Liver (tissue), 9 donors: ENCODE results near the gene DCTPP1. TPM values are rescaled to one million over a fixed set of nuclear protein-coding genes. Genes with fewer than 3 reads are reported as not detected.

Experiments used
- DNase-seq: peaks from one replicate; pipeline ENCODE4 v3.0.0-alpha.2; 2017; ENCODE audit warnings: low spot score
- H3K27ac ChIP-seq, 2 donors: one replicate each; pipeline ENCODE4 v1.7.0; 2013; ENCODE audit warnings: inconsistent platforms in 2 of 2, low read length in 2 of 2, control low read depth in 1 of 2, low read depth in 1 of 2, mild to moderate bottlenecking in 1 of 2
- H3K27me3 ChIP-seq, 4 donors: one replicate each; pipeline versions ENCODE4 v1.6.1 to v1.7.0; 2013; ENCODE audit warnings: low read length in 3 of 4, inconsistent platforms in 1 of 4, mild to moderate bottlenecking in 1 of 4, moderate library complexity in 1 of 4; ENCODE audit not compliant: control insufficient read depth in 4 of 4, insufficient read depth in 4 of 4
- H3K36me3 ChIP-seq, 4 donors: one replicate each; pipeline versions ENCODE4 v1.6.1 to v1.7.0; 2013; ENCODE audit warnings: low read length in 3 of 4, mild to moderate bottlenecking in 3 of 4, low read depth in 1 of 4, moderate library complexity in 1 of 4; ENCODE audit not compliant: control insufficient read depth in 4 of 4, insufficient read depth in 3 of 4
- H3K4me1 ChIP-seq, 4 donors: one replicate each; pipeline versions ENCODE4 v1.6.1 to v1.7.0; 2013; ENCODE audit warnings: low read length in 3 of 4, mild to moderate bottlenecking in 3 of 4, moderate library complexity in 1 of 4; ENCODE audit not compliant: control insufficient read depth in 4 of 4, insufficient read depth in 4 of 4
- H3K4me3 ChIP-seq, 3 donors: one replicate each; pipeline versions ENCODE4 v1.6.1 to v1.7.0; 2013; ENCODE audit warnings: low read length in 3 of 3, control low read depth in 1 of 3, low read depth in 1 of 3, mild to moderate bottlenecking in 1 of 3
- H3K9ac ChIP-seq, 2 donors: one replicate each; pipeline ENCODE4 v1.7.0; 2013; ENCODE audit warnings: low read length in 2 of 2, mild to moderate bottlenecking in 2 of 2, moderate library complexity in 2 of 2, control low read depth in 1 of 2, low read depth in 1 of 2
- H3K9me3 ChIP-seq, 4 donors: one replicate each; pipeline versions ENCODE4 v1.6.1 to v1.7.0; 2013; ENCODE audit warnings: low read length in 3 of 4; ENCODE audit not compliant: control insufficient read depth in 4 of 4
- ATF3 ChIP-seq: IDR thresholded peaks from 2 replicates; pipeline ENCODE4 v1.6.1; 2016; ENCODE audit warnings: antibody characterized with exemption
- CTCF ChIP-seq: fragments of 150-350 bp; IDR thresholded peaks from 2 replicates; pipeline ENCODE4 v1.5.1; 2017; ENCODE audit warnings: improper control_type of control experiment, low read depth, low read length; ENCODE audit not compliant: missing input control
- EGR1 ChIP-seq, 2 donors: IDR thresholded peaks; 2 replicates each; pipeline ENCODE4 v1.6.1; 2016 to 2018; ENCODE audit warnings: antibody characterized with exemption in 2 of 2, low read depth in 2 of 2
- FOXA1 ChIP-seq: IDR thresholded peaks from 2 replicates; pipeline ENCODE4 v1.6.1; 2016; ENCODE audit warnings: antibody characterized with exemption
- FOXA2 ChIP-seq: IDR thresholded peaks from 2 replicates; pipeline ENCODE4 v1.6.1; 2016; ENCODE audit warnings: antibody characterized with exemption
- HNF4A ChIP-seq, 2 donors: conservative IDR thresholded peaks; 2 replicates each; pipeline ENCODE4 v1.6.1; 2016; ENCODE audit warnings: antibody characterized with exemption in 2 of 2, mild to moderate bottlenecking in 2 of 2
- HNF4G ChIP-seq: IDR thresholded peaks from 2 replicates; pipeline ENCODE4 v1.6.1; 2016; ENCODE audit warnings: antibody characterized with exemption
- JUND ChIP-seq, 2 donors: IDR thresholded peaks; 2 replicates each; pipeline ENCODE4 v1.6.1; 2016; ENCODE audit warnings: antibody characterized with exemption in 2 of 2
- MAX ChIP-seq: IDR thresholded peaks from 2 replicates; pipeline ENCODE4 v1.6.1; 2016; ENCODE audit warnings: antibody characterized with exemption
- NR2F2 ChIP-seq: IDR thresholded peaks from 2 replicates; pipeline ENCODE4 v1.6.1; 2016; ENCODE audit warnings: antibody characterized with exemption
- RAD21 ChIP-seq, 2 donors: IDR thresholded peaks; 2 replicates each; pipeline ENCODE4 v1.6.1; 2016; ENCODE audit warnings: antibody characterized with exemption in 2 of 2, mild to moderate bottlenecking in 2 of 2
- REST ChIP-seq: IDR thresholded peaks from 2 replicates; pipeline ENCODE4 v1.6.1; 2016; ENCODE audit warnings: antibody characterized with exemption, mild to moderate bottlenecking
- RXRA ChIP-seq, 2 donors: IDR thresholded peaks; 2 replicates each; pipeline ENCODE4 v1.6.1; 2017 to 2018; ENCODE audit warnings: antibody characterized with exemption in 2 of 2, mild to moderate bottlenecking in 1 of 2
- SP1 ChIP-seq: IDR thresholded peaks from 2 replicates; pipeline ENCODE4 v1.6.1; 2018; ENCODE audit warnings: antibody characterized with exemption, mild to moderate bottlenecking
- YY1 ChIP-seq: IDR thresholded peaks from 2 replicates; pipeline ENCODE4 v1.6.1; 2016; ENCODE audit warnings: antibody characterized with exemption, mild to moderate bottlenecking
- ZBTB33 ChIP-seq: IDR thresholded peaks from 2 replicates; pipeline ENCODE4 v1.6.1; 2016; ENCODE audit warnings: antibody characterized with exemption
- WGBS: extraction: QIAGEN DNeasy Blood & Tissue Kit; methylation state at CpG from one replicate; pipeline ENCODE4 v1.1.7; 2013; 5-methylcytosine and 5-hydroxymethylcytosine counted together
- polyA plus RNA-seq, 2 donors: library from polyadenylated mRNA; stranded (reverse) in 1 of 2; unstranded in 1 of 2; fragments of 200-250 nt in 1 of 2; fragments of >200 nt in 1 of 2; fragmentation: Nextera tagmentation in 1 of 2; extraction: Ambion mirVana in 1 of 2; gene quantifications; one replicate each; pipeline versions ENCODE4 v1.2.1 to v1.2.3, GENCODE V29; 2013 to 2015
- total RNA-seq, 2 donors: library from RNA; depleted of rRNA; stranded (reverse); fragments of >200 nt; gene quantifications; one replicate each; pipeline ENCODE4 v1.2.3, GENCODE V29; 2014
- donor health status: healthy.
- donor health status: healthy.
- donor health status: healthy.
- donor health status: healthy.
- donor health status: healthy.

DCTPP1 gene
- total and polyA plus RNA-seq, 4 donors = 6.0 to 18.8 (median 15.0) TPM

GRCh38 chr16:30407804-30408534 is 21.9 kb downstream of the DCTPP1 start:
- Histone ChIP-seq H3K9me3 (no peaks in the 10 kb centered on the region), H3K36me3 (no peaks in the 10 kb centered on the region), H3K9ac (peak overlapping the region in 1 of 2 donors; percentile 42), H3K4me3 (peak overlapping the region; percentile 32 to 74 (median 51)), H3K4me1 (peaks cover 8 to 32% (median 24%) of the 10 kb centered on the region in 4 donors), H3K27me3 (no peaks in the 10 kb centered on the region), H3K27ac (peak overlapping the region; percentile 78 to 87)
- 10% methylated on average over 18 of the region's 19 CpGs for WGBS
- TF ChIP-seq NR2F2 = no peak
- TF ChIP-seq CTCF = no peak
- no peak for TF ChIP-seq MAX
- TF ChIP-seq JUND (IDR thresholded peaks at IDR 0.05) = no peak
- TF ChIP-seq ATF3 = no peak
- TF ChIP-seq REST = no peak
- no peak for TF ChIP-seq ZBTB33
- no peak for TF ChIP-seq HNF4G
- TF ChIP-seq FOXA1 = no peak
- no peak for TF ChIP-seq RXRA (IDR thresholded peaks at IDR 0.05)
- TF ChIP-seq RAD21 (IDR thresholded peaks at IDR 0.05) = no peak
- TF ChIP-seq YY1 = no peak
- no peak for DNase-seq

GRCh38 chr16:30407102-30407803 is 22.6 kb downstream of the DCTPP1 start, which contains the start of gene ZNF771:
TSS of gene ZNF771 (plus strand) at chr16:30407606. CDS start at chr16:30408054, 448 bp downstream.
- H3K36me3 ChIP-seq = no peaks in the 10 kb centered on the region
- H3K4me3 ChIP-seq = peak within 1 kb of the TSS; percentile 32 to 74 (median 51)
- WGBS = under 1% methylated on average over 65 of the region's 65 CpGs
- no peaks in the 10 kb centered on the region for H3K9me3 ChIP-seq
- no peaks in the 10 kb centered on the region for H3K27me3 ChIP-seq
- DNase-seq = peak; percentile 99
- peaks cover 8 to 33% (median 26%) of the 10 kb centered on the region in 4 donors for H3K4me1 ChIP-seq
- peak within 1 kb of the TSS; percentile 78 to 87 for H3K27ac ChIP-seq
- peak in 1 of 2 donors; percentile 11 for TF ChIP-seq HNF4A (conservative IDR thresholded peaks at IDR 0.05)
- peak; percentile 21 to 35 for TF ChIP-seq RXRA (IDR thresholded peaks at IDR 0.05)
- no peak for TF ChIP-seq RAD21 (IDR thresholded peaks at IDR 0.05)
- TF ChIP-seq SP1 = peak; percentile 55
- TF ChIP-seq YY1 = peak; percentile 18
- no peak for TF ChIP-seq CTCF
- TF ChIP-seq EGR1 (IDR thresholded peaks at IDR 0.05; ENCODE audit: low read depth in 2 of 2) = peak in 1 of 2 donors; percentile 39
- peak in 1 of 2 donors; percentile 91 for TF ChIP-seq JUND (IDR thresholded peaks at IDR 0.05)
- no peak for TF ChIP-seq FOXA2
- H3K9ac ChIP-seq = peak within 1 kb of the TSS; percentile 25 to 89
